Measurements from ENCODE around the gene SMAD3.

- no peak for TF ChIP-seq CTCF (IDR thresholded peaks at IDR 0.05)
- TF ChIP-seq POLR2AphosphoS5 (IDR thresholded peaks at IDR 0.05), result no peak
These were observed 26.7 kb downstream of the SMAD3 start for GRCh38 chr15:67091980-67092677.

All from suprapubic skin (tissue), 3 donors.